Measurements from ENCODE around the gene ATPAF1.

The ATPAF1 gene

GRCh38 chr1:46615735-46616134 is 52.4 kb downstream of the ATPAF1 start:
- DNase-seq (ENCODE audit: low spot score): no peak

DNA sequence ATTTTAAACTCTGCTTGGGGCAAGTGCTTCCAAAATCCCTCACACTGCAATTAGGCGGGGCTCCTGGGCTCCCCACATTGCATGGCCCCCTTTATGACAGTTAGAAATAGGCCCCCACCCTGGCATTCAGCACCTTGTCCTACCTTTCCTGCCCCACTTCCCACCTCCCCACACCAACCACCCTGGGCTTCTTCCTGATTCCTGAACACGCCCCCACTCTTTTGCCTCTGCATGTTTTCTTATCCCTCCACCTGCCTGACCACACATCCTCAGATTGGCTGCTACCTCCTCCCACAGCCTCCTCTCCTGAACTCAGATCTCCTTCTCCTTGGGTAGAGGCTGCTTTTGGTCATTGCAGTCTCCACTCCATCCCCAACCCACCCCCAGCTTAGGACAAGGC is 53.1 kb downstream of the ATPAF1 start:
- no peak for DNase-seq (ENCODE audit: low spot score)

DNA sequence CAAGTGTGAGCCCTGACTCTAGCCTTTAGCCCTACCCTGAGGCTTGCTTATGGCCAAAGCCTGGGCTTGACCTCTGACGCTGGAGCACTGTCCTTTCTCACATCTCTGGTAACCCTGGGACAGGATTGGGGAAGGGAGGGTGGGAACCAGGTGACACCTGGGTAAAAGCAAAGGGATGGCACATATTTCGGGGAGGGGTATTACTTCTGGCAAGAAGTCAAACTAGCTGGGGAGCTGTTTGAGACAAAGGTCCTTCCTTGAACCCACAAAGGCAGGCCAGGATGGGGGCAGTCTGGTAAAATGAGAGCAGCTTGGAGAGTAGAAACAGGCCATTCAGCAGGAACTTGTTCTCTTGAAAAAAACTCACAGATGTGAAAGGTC is 53.6 kb downstream of the ATPAF1 start:
- no peak for DNase-seq (ENCODE audit: low spot score)

- DNase-seq (ENCODE audit: low spot score): peak; percentile 70
Observed at GRCh38 chr1:46613661-46614603, 54.2 kb downstream of the ATPAF1 start.

DNA sequence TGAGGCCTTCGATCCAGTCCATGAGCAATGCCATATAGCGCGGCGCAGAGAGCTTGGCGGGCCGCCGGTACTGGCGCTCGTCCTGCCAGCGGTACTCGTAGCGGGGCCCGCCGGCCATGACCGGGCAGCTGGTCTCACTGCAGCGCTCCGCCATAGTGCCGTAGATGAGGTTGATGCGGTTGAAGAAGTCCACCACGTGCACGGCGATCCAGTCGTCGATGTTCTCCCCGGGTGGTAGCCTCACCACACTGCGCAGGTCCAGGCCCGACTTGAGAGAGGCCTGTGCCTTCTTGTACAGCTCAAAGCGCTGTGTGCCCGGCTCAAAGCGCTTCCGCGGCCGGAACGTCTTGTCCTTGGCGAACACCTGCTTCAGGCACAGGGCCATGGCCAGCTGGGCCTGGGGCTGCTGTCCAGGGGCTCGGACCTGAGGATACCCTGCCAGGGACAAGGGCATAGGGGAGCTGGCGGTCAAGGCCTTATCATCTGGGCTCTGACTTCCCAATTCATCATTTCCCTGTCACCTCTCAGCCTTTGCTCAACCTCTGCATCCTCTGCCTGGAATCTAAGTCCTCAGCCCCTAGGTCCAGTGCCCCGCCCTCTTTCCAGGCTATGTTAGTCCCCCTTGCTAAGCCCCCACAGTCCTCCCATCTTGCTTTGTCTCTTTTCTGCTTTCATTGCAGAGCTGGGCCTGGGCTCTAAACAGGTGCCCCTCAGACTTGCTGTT is 55.1 kb downstream of the ATPAF1 start:
- DNase-seq (ENCODE audit: low spot score): no peak

DNA sequence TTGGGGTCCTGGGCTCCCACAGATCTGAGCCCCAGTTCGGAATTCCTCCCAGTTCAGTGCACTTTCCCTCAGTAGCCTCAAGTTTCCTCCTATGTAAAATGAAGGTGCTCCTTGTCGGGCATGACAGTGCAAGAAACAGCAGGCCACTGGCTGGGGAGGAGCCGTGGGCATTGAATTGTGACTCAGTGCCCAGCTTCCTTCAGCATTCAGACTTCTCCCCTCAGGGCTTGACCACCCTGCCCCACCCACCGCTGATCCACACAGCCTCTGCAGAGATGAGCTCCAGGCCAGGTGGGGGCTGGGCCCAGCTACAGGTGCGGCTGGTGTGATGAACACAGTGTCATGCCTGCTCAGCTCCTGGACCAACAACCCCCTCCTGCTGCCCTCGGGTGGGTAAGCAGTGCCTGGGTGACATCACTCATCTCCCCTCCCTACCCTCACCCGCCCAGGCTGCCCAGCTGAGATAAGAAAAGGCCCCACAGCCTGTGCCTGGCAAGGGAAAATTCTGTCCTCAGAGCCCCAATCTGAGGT is 56.4 kb downstream of the ATPAF1 start:
- DNase-seq (ENCODE audit: low spot score): no peak

- DNase-seq (ENCODE audit: low spot score): no peak
Observed at GRCh38 chr1:46607345-46608130, 60.6 kb downstream of the ATPAF1 start.

DNA sequence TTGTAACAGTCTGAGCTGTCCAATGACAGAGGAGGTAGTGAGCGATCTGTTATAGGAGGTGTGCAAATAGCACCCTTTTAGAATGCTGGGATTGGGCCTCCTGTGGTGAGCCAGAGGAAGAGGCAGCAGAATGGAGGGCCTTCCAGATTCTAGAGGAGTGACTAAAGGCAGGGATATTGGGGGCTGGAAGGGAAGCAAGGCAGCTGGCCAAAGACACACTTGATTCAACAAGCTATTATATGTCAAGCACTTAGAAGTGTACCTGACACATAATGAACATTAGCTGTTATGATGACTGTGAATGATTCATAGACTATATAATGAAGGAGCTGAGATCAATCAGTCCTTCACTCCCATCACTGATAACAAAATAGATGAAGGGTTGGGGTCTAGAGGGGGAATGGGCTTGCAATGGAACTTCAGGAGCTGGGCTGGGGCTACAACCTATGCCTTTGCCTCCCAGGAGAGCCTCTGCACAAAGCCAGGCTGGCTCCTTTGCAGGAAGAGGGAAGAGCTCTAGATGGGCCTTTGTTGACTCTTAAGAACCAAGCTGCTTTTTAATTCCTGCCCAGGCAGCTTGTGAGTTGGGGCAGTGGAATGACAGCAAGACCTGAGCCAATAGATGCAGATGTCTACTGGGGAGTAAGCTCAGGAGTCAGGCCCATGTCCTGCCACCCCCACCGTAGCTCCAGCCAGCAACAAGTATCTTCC is 61.8 kb downstream of the ATPAF1 start:
- no peak for DNase-seq (ENCODE audit: low spot score)

GRCh38 chr1:46605232-46605631 is 62.9 kb downstream of the ATPAF1 start:
- no peak for DNase-seq (ENCODE audit: low spot score)

- peak; percentile 87 for DNase-seq (ENCODE audit: low spot score)
Observed at GRCh38 chr1:46603858-46604549, 64.2 kb downstream of the ATPAF1 start, which contains the start of gene MKNK1. Gene MKNK1 (minus strand): TSS chr1:46604268. CDS start chr1:46583327, 20,941 bp downstream.

DNA sequence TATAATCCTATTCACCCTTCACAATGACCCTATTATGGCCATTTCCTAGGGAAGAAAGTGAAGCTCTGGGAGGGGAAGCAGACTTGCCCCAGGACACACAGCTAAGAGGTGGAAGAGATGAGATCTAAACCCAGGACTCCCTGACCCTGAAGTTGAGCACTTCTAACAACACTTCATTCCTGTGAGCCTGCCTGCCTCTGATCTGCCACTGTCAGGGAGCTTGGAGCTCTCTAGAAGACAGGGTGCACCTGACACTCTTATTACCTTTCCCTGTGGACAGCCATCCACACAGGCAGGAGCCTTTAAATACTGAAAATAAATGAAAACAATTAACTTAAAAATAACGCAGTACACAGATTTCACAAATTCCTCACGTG is 64.7 kb downstream of the ATPAF1 start:
- no peak for DNase-seq (ENCODE audit: low spot score)

DNA sequence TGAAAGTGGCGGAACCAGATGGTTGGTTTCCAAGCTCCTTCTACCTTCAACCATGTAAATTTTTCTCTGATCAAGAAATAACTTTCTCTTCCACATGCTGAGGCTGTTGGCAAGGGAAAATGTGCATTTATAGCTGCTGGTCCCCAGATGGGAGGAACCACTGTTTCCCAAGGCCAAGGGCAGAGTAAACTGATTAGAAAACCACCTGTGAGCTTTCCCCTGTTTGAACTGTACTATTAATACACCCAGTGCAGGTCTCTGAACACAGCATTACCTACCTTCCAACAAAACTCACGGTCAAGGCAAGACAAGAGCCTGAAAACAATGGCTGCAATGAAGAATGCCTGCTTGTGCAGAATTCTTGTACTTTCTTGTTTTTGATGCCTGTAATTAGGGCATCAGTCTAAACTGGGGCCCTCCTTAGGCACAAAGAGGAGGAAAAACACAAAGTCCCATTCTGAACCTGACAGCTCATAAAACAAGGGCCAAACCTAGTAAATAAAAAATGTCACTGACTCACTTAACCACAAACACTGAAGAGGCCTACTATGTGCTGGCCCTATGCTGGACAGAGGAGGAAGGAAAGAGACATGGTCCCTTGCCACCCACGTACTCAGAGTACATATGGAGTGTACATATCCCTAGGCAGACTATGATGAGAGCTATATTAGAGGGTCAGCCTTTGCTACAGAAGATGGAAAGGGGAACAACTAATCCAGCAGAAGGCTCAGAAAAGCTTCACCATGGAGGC is 66.7 kb downstream of the ATPAF1 start:
- DNase-seq (ENCODE audit: low spot score): no peak

- no peak for DNase-seq (ENCODE audit: low spot score)
Observed at GRCh38 chr1:46599059-46599970, 68.8 kb downstream of the ATPAF1 start.

DNA sequence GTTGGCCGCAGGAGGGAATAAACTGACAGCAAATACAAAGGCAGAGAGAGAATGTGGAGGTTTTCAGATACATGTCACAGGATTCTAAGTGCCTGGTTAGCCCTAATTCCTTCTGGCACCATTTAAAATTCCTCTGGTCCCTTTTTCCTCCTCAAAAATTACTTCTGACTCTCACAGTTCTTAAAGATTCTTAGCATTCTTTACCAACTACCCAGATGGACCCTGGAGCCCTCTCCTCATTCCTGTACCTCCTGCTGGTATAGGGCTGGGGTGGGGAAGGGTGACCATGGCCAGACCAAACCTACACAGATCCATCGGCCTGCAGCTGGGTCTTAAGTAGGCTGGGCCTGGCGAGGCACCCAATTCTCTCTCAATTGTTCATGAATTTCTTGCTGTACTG is 71.3 kb downstream of the ATPAF1 start:
- no peak for DNase-seq (ENCODE audit: low spot score)

DNA sequence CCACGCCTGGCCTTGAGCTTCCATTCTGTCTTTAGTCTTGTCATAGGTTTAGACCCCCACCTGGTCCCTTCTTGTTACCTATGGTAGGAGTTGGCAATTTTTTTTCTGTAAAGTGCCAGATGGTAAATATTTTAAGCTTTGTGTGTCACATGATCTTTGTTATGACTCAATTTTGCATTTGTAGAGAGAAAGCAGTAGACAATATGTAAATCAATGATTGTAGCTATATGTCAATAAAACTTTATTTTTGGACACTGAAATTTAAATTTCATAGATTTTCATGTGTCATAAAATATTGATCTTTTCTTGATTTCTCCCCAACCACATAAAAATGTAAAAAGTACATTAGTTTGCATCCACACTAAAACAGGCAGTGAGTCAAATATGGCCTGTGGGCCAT is 72.1 kb downstream of the ATPAF1 start:
- DNase-seq (ENCODE audit: low spot score): no peak

GRCh38 chr1:46595127-46595526 is 73.0 kb downstream of the ATPAF1 start:
- DNase-seq (ENCODE audit: low spot score): peak; percentile 82

DNA sequence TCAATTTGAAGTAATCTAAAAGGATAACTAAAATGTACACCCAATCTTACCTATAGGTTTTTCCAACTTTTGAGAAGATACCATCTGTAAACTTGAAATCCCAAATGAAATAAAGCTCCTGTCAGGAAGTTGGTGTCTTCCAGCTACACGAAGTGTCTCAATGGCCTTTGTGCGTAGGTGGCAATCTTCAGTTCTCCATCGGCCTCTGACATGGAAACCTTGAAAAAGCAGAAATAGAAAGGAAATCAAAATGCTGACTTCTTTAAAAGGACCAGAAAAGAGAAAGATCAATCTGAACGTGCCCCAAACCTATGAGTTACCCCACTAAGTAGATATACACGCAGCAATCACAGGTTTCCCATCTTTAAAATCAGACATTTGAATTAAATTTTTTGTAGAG is 74.1 kb downstream of the ATPAF1 start:
- peak; percentile 69 for DNase-seq (ENCODE audit: low spot score)

- DNase-seq (ENCODE audit: low spot score): no peak
Observed at GRCh38 chr1:46592823-46593222, 75.3 kb downstream of the ATPAF1 start.

DNA sequence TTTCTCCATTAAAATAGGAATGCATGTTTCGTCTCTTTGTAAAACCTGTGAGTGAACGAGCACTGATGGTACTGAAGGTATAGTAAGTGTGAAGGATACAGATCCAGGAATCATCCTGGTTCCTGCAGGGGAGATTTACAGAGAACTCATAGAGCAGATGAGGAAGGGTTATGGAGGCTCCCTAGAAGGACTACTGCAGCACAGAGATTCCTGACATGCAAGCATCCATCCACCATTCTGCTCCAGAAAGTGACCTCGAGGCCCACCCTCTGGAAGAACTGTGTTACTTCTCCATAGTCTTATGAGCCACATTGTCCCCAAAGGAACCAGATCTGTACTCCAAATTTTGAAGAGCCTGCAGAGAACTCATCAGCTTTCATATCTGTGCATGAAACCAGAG is 78.6 kb downstream of the ATPAF1 start:
- DNase-seq (ENCODE audit: low spot score): no peak

Measured in pons (tissue), 1 donor.